Caki2 (cell line): ENCODE measurements around the gene TRIM14. TPM values are rescaled to one million over a fixed set of nuclear protein-coding genes. Genes with fewer than 3 reads are reported as not detected.

Experiments used
- DNase-seq: peaks from one replicate; pipeline ENCODE4 v3.0.0-alpha.2; 2015; ENCODE audit warnings: low read depth
- in situ Hi-C: cut with HindIII; loops from 2 replicates; pipeline ENCODE4 v1.10.0; 2016; ENCODE audit warnings: low sequenced_read_pairs, low pct_unique_long_range_greater_than_20kb, mixed read lengths
- total RNA-seq: library from RNA; depleted of rRNA; stranded (reverse); fragments of >200 nt; shearing (Covaris generic); gene quantifications from 2 replicates; pipeline ENCODE4 v1.2.3, GENCODE V29; 2014; ENCODE audit warnings: low replicate concordance

TRIM14 gene
- total RNA-seq, 1 experiment from 2014 or later = 5.7 TPM

DNA sequence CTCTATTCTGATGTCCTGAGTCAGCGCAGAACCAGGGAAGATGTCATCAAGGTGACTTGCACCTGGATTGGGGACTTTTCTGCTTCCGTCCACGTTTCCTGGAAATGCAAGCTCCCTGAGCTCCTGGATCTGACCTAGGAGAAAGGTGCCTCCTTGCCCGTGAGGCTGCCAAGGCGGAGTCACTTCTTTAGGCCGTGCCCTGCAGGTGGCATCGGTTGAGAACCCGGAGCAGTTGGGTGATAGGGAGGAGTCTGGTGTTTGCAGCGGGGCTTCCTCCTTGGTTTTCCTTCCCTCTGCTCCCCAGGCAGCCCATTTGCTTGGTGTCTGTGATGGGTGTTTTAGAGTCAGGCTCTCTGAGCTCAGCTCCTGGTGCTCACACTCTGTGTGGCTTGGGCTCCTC, 47.3 kb downstream of the TRIM14 start:
- no peak for DNase-seq
- in situ Hi-C loops = no loop called here

DNA sequence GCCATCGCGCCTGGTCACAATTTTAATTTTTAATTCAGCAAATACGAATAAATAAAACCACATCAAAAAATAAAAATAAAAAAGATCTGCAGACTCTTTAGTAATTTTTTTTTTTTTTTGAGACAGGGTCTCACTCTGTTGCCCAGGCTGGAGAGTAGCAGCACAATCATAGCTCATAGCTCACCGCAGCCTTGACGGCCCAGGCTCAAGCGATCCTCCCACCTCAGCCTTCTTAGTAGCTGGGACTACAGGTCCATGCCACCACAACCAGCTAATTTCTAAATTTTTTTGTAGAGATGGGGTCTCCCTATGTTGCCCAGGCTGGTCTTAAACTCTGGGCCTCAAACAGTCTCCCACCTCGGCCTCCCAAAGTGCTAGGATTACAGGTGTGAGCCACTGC, 48.3 kb downstream of the TRIM14 start:
- DNase-seq = no peak
- in situ Hi-C loops = no loop called here

DNA sequence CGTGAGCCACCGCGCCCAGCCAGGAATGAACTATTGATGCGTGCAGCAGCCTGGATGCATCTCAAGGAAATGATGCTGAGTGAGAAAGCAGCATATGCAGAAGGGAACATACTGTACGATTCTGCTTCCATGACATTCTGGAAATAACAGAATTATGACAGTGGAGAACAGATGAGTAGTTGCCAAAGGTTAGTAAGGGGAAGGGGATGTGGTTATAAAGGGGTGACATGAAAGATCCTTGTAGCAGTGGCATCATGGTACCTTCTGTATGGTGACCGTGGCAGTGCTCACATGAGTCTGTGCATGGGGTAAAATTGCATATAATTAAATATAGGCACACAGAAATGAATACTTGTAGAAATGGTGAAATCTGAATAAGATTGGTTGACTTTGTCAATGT, 49.5 kb downstream of the TRIM14 start:
- in situ Hi-C loops = no loop called here
- DNase-seq = no peak

DNA sequence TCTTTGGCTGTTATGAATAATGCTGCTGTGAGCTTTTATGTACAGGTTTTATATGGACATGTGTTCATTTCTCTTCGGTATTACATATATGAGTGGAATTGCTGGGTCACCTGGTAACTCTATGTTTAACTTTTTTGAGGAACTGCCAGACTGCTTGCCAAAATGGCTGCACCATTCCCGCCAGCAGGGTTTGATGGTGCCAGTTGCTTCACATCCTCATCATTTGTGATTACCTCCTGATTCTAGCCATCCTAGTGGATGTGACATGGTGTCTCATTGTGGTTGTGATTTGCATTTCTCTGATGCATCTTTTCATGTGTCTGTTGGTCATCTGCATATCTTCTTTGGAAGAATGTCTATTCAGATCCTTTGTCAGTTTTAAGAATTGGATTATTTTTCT, 51.8 kb downstream of the TRIM14 start:
- in situ Hi-C loops = no loop called here
- DNase-seq = no peak

DNA sequence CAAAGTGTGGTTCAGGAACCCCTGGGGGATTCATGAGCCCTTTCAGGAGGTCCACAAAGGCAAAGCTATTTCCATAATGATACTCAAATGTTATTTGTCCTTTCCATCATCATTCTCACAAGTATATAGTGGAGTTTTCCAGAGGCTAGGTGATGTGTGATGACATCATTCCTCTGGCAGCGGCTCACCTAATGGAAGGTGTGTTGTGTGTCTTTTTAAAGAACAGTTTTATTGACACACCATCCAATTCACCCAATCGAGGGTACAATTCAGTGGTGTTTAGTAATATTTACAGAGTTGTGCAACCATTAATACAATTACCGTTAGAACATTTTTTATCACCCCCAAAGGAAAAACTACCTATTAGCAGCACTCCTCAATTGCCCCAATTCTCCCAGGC, 52.8 kb downstream of the TRIM14 start:
- in situ Hi-C loops = no loop called here

DNA sequence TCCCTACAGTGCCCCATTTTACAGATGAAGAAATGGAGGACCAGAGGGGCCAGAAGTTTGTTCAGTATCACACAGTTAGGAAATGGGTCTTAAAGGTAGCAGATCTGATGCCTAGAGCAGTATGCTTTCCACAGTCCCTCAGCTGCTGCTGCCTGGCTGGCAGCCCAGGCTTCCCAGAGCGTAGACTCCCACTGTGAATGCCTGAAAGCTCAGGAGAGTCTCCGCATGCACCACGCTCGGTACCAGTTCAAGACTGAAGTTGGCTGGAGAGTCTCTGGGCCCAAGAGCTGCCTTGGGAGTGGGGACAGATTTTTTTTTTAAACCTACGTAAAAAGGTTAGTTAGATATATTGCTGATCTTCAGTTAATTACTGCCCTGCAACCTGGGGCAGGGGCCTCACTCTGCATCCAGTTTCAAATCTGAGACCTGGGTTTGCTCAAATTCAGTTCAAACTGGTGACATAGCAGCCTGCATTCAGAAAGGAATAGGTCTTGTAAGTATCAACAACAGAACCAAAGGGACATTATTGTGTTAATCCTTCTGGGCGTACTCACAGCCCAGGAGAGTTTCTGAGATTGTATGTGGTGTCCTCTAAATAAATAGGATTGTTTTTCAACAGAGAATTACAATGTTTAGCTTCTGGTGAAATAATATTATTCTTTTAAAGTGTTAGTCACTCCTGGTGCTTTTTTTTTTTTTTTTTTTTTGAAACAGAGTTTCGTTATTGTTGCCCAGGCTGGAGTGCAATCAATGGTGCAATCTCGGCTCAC, 54.2 kb downstream of the TRIM14 start:
- peak; percentile 46 for DNase-seq
- in situ Hi-C loops = no loop called here

More for the DNA sequence above, 52.8 kb downstream of the TRIM14 start:
- DNase-seq = no peak

DNA sequence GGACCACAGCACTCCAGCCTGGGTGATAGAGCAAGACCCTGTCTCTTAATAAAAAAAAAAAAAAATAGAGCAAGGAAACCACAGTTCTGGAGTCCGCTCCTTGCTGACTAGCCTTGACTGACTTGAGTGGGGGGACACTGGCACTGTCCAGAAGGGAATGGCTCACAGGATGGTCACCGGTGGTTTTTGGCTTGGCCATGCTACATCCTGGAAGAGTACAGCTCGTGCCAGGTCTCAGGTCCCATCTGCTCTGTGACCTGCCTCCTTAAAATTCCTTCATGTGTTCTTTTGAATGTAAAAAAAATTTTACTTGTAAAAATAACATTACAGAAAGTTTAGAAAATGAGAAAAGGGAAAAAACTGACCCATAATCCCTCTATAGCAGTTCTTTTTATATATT, 56.9 kb downstream of the TRIM14 start:
- DNase-seq = no peak
- in situ Hi-C loops = no loop called here

DNA sequence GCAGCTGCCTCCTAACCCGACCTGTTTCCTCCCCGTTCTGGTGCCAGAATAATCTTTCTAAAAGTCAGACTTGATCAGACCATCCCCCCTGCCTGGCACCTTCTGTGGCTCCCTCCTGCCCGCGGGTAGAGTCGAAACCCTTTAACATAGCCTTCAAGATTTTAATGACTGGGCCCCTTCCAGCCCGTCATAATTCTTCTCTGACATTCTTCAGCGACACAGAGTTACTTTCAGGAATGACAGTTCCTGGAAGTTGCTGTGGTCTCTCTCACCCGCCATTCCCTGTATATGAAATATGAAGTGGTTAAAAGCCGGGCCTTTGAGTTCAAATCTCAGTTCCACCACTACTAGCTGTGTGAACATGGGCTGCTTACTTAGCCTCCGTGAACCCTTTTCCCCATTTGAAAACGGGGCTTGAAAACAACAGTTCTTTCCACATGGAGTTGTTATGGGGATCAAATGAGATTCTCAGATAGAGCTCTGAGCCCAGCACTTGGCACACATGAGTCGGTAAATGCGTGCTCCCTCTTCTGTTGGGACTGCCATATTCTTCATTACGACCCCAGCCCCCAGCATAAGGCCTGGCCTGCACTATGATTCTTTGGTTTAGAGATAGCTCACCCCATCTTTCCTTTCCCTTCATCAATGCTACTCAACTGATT, 61.8 kb downstream of the TRIM14 start:
- in situ Hi-C loops = no loop called here
- peak; percentile 27 for DNase-seq

DNA sequence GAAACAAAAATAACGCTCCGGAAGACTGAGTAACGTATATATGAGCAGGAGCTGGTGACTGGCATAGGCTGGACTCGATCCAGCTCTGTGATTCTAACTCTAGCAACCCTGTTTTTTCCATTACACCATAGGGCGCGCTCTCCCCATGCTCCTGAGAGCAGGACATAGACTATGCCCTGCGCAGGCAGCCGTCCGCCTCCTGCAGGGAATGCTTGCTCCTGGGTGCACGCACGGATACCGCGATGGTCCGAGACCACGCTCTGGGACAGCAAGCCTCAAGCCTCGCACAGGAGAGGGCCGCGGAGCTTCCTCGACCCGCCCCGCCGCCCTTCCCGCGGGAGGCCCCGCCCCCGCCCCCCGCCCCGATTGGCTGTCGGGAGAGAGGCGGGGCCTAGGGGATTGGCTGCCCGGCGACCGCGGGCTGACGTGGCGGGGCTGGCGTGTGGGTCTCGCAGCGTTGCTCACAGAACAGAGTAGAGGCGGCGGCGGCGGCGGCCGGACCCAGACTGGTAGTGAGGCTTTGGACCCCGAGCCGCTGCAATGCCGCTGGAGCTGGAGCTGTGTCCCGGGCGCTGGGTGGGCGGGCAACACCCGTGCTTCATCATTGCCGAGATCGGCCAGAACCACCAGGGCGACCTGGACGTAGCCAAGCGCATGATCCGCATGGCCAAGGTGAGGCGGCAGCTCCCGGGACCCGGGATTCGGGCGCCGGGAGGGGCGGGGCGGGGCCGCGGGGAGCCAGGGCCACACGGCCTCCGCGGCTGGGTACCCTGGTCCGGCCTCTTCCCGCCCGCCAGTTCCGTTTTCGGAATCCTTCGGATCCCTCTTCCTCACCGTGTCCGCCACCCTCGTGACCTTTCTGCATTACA, 62.5 kb downstream of the TRIM14 start, which contains the start of gene NANS:
TSS of gene NANS (plus strand) at position 464 of the 869 bp plus-strand sequence. CDS start at position 541, 77 bp downstream.
- in situ Hi-C loops = no loop called here
- DNase-seq = peak; percentile 93

DNA sequence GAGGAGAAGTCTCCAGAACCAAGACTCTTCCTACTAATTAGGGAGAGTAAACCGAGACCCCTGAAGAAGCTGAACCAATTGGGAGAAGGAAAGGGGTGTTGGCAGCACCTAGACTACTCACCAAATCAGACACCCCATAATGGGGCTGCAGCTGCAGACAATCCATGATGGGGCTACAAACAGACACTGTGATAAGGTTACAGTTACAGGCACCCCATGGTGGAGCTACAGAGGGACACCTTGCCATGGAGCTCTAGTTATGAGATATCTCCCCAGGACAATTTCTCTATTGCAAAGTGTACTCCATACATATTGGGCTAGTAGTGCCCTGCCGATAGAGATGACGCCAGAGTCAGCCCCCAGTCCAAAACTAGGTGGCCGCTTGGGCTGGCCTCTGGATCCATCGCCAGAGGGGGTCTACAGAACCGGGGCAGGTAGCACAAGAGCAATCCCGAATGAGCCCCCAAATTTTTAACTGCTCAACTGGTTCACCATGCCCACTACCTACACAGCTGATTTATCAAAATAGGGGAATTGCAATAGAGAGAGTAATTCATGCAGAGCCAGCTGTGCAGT, 64.6 kb downstream of the TRIM14 start:
- no peak for DNase-seq
- in situ Hi-C loops = no loop called here

DNA sequence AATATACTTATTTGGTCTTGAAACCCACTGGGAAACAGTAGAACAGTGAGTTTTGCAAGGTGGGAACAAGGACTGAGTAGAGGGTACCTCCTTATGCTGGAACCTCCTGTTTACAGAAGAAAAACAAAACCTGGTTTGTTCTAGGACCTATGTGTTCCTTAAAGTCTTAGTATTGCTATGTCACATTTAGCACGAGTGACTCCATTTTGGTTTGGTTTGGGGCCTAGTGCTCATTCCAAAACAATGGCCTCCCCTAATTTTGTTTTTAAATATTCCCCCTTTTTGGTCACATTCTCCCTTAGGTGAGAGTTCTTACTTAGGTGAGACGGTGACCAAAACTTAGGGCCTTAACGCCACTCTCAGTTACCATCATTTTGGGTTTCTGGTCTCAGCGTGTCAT, 68.7 kb downstream of the TRIM14 start:
- DNase-seq = no peak
- in situ Hi-C loops = no loop called here

DNA sequence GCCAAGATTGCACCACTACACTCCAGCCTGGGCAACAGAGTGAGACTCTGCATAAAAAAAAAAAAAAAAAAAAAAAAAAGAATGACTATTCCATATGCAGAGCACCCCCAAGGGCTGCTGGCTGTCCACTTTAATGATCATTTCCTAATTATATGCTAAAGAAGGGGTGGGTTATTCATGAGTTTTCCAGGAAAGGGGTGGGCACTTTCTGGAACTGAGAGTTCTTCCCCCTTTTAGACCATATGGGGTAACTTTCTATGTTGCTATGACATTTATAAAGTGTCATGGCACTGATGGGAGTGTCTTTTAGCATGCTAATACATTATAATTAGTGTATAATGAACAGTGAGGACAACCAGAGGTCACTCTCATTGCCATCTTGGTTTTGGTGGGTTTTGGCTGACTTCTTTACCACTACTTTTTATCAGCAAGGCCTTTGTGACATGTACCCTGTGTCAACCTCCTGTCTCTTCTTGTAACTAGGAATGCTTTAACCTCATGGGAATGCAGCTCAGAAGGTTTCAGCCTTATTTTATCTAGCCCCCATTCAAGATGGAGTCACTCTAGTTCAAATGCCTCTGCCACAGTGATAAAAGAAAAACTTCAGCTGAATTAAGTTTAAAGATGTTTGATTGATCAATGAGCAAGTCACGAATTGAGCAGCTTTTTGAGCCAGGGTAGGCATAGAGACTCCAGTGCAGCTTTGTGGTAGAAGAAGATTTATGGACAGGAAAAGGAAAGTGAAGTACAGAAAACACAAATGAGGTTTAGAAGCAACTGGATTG, 69.5 kb downstream of the TRIM14 start:
- in situ Hi-C loops = no loop called here
- DNase-seq = no peak

DNA sequence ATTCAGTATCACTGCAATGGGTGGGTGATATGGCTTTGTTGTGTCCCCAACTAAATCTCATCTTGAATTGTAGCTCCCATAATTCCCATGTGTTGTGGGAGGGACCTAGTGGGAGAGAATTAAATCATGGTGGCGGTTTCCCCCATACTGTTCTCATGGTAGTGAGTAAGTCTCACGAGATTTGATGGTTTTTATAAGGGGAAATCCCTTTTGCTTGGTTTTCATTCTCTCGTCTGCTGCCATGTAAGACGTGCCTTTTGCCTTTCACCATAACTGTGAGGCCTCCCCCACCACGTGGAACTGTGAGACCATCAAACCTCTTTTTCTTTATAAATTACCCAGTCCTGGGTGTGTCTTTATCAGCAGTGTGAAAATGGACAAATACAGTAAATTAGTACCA, 72.0 kb downstream of the TRIM14 start:
- in situ Hi-C loops = no loop called here

DNA sequence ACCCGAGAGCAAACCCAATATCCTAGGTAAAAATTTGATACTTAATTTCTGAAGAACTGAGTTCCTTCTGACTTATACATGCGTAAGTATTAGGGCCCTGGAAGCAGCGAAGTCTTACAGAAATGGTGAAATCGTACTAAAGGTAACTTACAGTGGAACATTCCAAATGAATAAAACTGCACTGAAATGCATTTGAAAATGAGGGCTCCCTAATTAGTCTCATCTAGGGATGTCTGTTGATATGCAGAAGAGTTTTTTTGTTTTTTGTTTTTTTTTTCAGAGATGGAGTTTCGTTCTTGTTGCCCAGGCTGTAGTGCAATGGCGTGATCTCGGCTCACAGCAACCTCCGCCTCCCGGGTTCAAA, 72.9 kb downstream of the TRIM14 start:
- in situ Hi-C loops = no loop called here
- DNase-seq = no peak

More for the DNA sequence above, 72.0 kb downstream of the TRIM14 start:
- no peak for DNase-seq

DNA sequence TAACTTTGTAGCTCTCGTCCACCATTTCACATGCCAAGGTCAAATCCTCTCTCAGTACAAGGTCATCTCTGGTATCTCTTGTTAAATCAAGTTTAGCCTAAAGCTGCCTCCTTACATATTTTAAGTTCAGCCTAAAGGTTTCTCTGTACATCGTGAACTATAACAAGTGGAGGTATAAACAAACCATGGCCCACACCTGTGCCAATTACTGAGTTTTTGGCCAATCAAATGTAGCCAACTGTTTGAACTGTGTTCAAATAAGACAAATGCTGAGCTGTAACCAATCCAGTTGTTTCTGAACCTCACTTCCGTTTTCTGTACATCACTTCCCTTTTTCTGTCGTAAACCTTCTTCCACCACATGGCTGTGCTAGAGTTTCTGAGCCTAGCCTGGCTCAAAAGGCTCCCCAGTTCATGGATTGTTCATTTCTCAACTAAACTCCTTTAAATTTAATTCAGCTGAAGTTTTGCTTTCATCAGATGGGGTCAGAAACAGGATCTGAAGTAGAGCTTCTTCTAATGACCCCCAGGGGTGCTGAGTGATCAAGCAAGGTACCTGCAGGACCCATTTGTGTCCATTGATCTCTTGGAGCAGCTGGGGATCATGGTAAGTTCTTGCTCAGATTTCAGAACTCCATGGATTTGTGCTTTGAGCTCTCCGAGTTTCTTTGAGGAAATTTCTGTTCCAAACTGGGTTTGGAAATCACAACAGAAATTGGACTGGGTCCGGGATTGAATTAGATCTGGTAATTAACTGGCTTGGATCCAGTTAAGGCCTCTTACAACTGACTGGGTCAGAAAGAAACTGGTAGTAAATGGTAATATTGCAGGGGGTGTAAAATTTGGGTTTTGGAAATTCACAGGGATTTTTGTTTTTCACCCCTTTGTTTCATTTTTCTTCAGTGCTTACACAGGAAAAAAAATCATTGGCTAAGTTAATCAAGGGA, 73.5 kb downstream of the TRIM14 start:
- in situ Hi-C loops = no loop called here
- DNase-seq = no peak

DNA sequence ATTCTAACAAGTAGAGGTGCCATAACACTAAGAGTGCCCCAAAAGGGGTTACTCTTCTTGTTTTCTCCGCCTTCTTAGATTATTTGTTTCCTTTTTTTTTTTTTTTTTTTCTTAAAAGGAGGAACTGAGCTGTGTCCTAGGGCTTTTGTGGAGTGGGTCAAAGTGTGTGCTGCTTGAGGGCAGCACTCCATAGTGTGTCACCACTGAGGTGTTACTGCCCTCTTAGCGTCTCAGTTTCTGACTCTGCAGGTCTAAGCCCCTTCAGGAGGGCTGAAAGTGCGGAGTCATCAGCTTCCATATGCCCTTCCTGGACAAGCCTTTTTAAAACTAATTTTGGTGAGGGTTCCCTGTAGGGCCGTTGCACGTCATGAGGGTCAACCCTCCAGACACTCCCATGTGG, 75.1 kb downstream of the TRIM14 start:
- in situ Hi-C loops = no loop called here
- no peak for DNase-seq

DNA sequence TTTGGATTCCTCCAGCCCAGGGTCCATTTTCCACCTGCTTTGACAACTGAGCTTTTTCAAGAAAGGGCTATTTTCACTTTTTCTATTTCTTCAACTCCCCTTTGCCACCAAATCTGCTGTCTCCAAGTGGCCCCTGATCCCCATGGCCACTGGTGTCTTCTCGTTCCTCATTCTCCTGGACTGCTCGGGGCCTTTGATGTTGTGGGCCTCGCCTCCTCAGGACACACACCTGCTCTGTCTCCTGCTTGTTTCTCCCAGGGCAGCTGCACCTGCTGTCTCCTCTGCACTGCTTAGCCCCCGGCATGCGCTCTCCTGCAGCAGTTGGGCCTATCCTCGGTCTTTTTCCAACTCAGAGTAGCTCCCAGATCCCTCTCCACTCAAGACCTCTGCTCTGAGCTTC, 78.8 kb downstream of the TRIM14 start:
- in situ Hi-C loops = no loop called here
- DNase-seq = no peak
